Measurements from ENCODE around the gene INSYN2B. TPM values are rescaled to one million over a fixed set of nuclear protein-coding genes. Genes with fewer than 3 reads are reported as not detected.

INSYN2B gene
- total and polyA plus RNA-seq, 9 donors = 0.12 to 3.3 (median 1.1) TPM; not detected in 1

DNA sequence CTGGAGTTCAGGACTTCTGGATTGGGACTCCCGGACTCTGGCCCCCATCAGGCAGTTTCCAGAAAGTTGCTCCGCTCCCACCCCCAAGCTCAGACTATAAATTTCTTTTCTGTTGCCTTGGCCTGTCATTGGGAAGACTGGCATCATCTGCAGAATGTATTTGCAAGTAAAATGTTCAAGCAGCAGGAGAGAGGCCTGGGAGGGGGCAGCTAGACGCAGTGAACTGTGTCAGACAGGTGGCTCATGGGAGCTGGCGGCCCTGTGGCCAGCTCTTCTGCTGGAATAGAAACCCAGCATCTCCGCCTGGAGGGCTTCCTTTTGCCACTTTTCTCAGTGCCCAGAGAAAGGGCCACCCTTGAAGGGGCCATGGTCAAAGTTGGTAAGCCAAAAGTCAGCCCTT is 16.0 kb downstream of the INSYN2B start:
- Histone ChIP-seq H3K27ac (no peak overlapping the region), H3K4me3 (no peak overlapping the region), H3K27me3 (no peaks in the 10 kb centered on the region), H3K9me3 (no peaks in the 10 kb centered on the region), H3K36me3 (no peaks in the 10 kb centered on the region), H3K4me1 (ENCODE audit: insufficient read depth) (no peaks in the 10 kb centered on the region)
- 70 to 92% (median 80%) methylated on average over 5 of the region's 5 CpGs for WGBS, 3 donors
- TF ChIP-seq POLR2A (IDR thresholded peaks at IDR 0.05) = no peak
- TF ChIP-seq, protein P1, sequence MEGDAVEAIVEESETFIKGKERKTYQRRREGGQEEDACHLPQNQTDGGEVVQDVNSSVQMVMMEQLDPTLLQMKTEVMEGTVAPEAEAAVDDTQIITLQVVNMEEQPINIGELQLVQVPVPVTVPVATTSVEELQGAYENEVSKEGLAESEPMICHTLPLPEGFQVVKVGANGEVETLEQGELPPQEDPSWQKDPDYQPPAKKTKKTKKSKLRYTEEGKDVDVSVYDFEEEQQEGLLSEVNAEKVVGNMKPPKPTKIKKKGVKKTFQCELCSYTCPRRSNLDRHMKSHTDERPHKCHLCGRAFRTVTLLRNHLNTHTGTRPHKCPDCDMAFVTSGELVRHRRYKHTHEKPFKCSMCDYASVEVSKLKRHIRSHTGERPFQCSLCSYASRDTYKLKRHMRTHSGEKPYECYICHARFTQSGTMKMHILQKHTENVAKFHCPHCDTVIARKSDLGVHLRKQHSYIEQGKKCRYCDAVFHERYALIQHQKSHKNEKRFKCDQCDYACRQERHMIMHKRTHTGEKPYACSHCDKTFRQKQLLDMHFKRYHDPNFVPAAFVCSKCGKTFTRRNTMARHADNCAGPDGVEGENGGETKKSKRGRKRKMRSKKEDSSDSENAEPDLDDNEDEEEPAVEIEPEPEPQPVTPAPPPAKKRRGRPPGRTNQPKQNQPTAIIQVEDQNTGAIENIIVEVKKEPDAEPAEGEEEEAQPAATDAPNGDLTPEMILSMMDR (IDR thresholded peaks at IDR 0.05) = no peak
- TF ChIP-seq EP300 (IDR thresholded peaks at IDR 0.05) = no peak
- intact Hi-C loops (cut with DNase I) = no loop called here
- DNase-seq = no peak

DNA sequence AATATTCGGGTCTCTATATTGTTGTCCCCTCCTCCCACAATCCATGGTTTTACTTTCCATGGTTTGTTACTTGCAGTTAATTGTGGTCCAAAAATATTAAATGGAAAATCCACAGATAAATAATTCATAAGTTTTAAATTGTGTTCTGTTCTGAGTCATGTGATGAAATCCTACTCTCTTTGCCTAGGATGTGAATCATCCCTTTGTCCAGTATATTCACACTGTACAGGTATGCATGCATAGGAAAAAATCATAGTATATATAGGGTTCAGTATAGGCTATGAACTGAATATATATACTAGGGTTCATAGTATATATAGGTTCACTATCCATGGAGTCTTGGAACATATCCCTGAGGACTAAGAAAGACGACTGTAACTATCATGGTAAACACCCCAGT is 19.6 kb downstream of the INSYN2B start:
- no peaks in the 10 kb centered on the region for H3K27me3 ChIP-seq
- intact Hi-C loops (cut with DNase I) = no loop called here
- no peaks in the 10 kb centered on the region for H3K4me1 ChIP-seq (ENCODE audit: insufficient read depth)
- H3K36me3 ChIP-seq = no peaks in the 10 kb centered on the region
- TF ChIP-seq, protein P1 (IDR thresholded peaks at IDR 0.05) = no peak
- TF ChIP-seq EP300 (IDR thresholded peaks at IDR 0.05) (no peak), POLR2A (IDR thresholded peaks at IDR 0.05) (no peak)
- H3K9me3 ChIP-seq = no peaks in the 10 kb centered on the region
- H3K27ac ChIP-seq = no peak overlapping the region
- 80 to 85% (median 83%) methylated on average over 2 of the region's 2 CpGs for WGBS, 3 donors
- no peak for DNase-seq
- H3K4me3 ChIP-seq = no peak overlapping the region

DNA sequence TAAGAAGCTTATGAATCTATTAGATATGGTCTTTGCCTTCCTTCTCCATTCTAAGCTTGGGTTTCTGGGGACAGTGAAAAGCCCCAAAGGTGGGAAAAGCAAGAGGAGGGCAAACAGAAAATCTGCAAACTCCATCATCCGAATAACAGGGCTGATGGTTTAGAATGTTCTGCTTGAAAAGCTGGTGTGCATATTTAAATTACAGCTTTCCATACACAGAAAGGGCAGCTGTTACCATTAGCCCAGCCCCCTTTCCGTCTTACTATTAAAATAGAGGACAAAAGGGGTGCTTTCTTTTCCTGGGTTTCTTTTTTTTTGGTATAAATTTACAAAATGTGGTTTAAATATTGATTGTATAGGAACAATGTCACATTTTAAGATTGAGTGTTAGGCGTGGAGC is 22.0 kb downstream of the INSYN2B start:
- no peak overlapping the region for H3K4me3 ChIP-seq
- no peak for DNase-seq
- H3K27me3 ChIP-seq = no peaks in the 10 kb centered on the region
- intact Hi-C loops (cut with DNase I) = no loop called here
- H3K9me3 ChIP-seq = no peaks in the 10 kb centered on the region
- H3K4me1 ChIP-seq (ENCODE audit: insufficient read depth) = no peaks in the 10 kb centered on the region
- no peak overlapping the region for H3K27ac ChIP-seq
- 68 to 83% (median 80%) methylated on average over 3 of the region's 3 CpGs for WGBS, 3 donors
- TF ChIP-seq, protein P1 (IDR thresholded peaks at IDR 0.05) = no peak
- no peak for TF ChIP-seq POLR2A (IDR thresholded peaks at IDR 0.05)
- no peak for TF ChIP-seq EP300 (IDR thresholded peaks at IDR 0.05)
- H3K36me3 ChIP-seq = no peaks in the 10 kb centered on the region

DNA sequence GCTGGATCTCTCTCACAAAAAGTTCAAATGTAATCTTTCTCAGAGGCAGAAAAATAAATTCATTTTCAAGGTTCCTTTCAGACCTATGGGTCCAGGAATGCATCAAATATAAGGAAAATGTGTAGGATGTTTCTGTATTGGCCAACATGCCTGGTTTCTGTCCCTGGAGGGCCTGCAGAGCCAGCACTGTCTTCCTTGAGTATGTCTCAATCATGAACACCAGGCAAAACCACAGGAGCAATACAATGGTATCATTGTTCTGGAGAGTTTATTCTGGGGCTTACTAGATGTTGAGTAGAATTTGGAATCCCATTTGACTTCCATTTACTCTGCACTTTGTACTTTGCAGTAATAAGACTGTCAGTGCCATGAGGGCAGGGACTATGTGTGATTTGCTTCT is 23.5 kb downstream of the INSYN2B start:
- H3K4me3 ChIP-seq = no peak overlapping the region
- intact Hi-C loops (cut with DNase I) = no loop called here
- H3K27me3 ChIP-seq = no peaks in the 10 kb centered on the region
- H3K27ac ChIP-seq = no peak overlapping the region
- TF ChIP-seq, protein P1 (IDR thresholded peaks at IDR 0.05) = no peak
- TF ChIP-seq POLR2A (IDR thresholded peaks at IDR 0.05) (no peak), EP300 (IDR thresholded peaks at IDR 0.05) (no peak)
- no peaks in the 10 kb centered on the region for H3K4me1 ChIP-seq (ENCODE audit: insufficient read depth)
- no peak for DNase-seq
- H3K9me3 ChIP-seq = no peaks in the 10 kb centered on the region
- no peaks in the 10 kb centered on the region for H3K36me3 ChIP-seq

DNA sequence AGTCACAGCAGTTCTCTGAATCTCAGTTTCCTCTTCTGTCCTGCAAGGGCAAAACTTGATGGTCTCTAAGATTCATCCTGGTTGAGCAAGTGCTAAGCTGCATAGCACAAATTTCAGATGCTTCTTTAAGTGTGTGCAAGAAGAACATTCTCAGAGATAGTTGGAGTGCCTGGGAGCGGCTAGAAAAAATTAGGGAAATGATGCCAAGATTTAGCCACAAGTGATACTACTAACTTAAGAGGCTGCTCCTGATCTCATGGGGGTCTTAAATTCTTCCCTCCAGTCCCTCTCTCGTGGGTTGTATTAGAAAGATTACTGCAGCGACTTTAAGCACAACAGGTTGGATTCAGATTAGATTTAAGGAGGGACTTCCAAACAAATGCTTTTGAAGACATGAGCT is 24.2 kb downstream of the INSYN2B start:
- 20 to 30% (median 26%) methylated on average over 3 of the region's 3 CpGs for WGBS, 3 donors
- no peak for DNase-seq
- H3K36me3 ChIP-seq = no peaks in the 10 kb centered on the region
- H3K27ac ChIP-seq = no peak overlapping the region
- H3K4me3 ChIP-seq = no peak overlapping the region
- TF ChIP-seq EP300 (IDR thresholded peaks at IDR 0.05) (no peak), POLR2A (IDR thresholded peaks at IDR 0.05) (no peak)
- TF ChIP-seq, protein P1 (IDR thresholded peaks at IDR 0.05) = no peak
- no peaks in the 10 kb centered on the region for H3K4me1 ChIP-seq (ENCODE audit: insufficient read depth)
- no peaks in the 10 kb centered on the region for H3K27me3 ChIP-seq
- intact Hi-C loops (cut with DNase I) = no loop called here
- H3K9me3 ChIP-seq = no peaks in the 10 kb centered on the region

Measured in ovary (tissue), 9 donors.